BJ (cell line): ENCODE measurements around the gene ROR1. TPM values are rescaled to one million over a fixed set of nuclear protein-coding genes. Genes with fewer than 3 reads are reported as not detected.

Experiments used
- CTCF ChIA-PET: fragments of 350-600 bp; formaldehyde crosslinking; extraction: SDS; loops from one replicate; lab custom pipeline; 2021; ENCODE audit warnings: antibody characterized with exemption, inconsistent platforms; lab: Yijun Ruan, JAX
- POLR2A ChIA-PET: fragments of 300-600 bp; sonication (Branson Sonifier 250); formaldehyde crosslinking; extraction: SDS; loops from one replicate; lab custom pipeline; 2021; ENCODE audit warnings: antibody characterized with exemption; lab: Charles Lee
- DNase-seq: peaks from one replicate; pipeline ENCODE4 v3.0.0-alpha.2; 2011; ENCODE audit warnings: low read depth
- H3K27me3 ChIP-seq: 2 replicates; pipeline ENCODE4 v1.6.0; 2011; ENCODE audit warnings: low read length; ENCODE audit not compliant: control insufficient read depth, insufficient read depth
- H3K36me3 ChIP-seq: 2 replicates; pipeline ENCODE4 v1.5.1; 2011; ENCODE audit warnings: low read length; ENCODE audit not compliant: control insufficient read depth, insufficient read depth
- H3K4me3 ChIP-seq: 2 replicates; pipeline ENCODE4 v1.5.1; 2011; ENCODE audit warnings: low read depth, mild to moderate bottlenecking, control low read depth, low read length
- polyA plus RNA-seq: library from polyadenylated mRNA; depleted of rRNA; stranded (reverse); fragments of >200 nt; gene quantifications from 2 replicates; pipeline ENCODE4 v1.2.3, GENCODE V29; 2011
- TF ChIP-seq, protein P1 (sequence below): IDR thresholded peaks from 2 replicates; pipeline ENCODE4 v1.5.1; 2011; ENCODE audit warnings: low read depth, mild to moderate bottlenecking, control low read depth, inconsistent platforms, low read length, moderate library complexity; ENCODE audit not compliant: insufficient read depth

Gene ROR1
- polyA plus RNA-seq, 1 experiment: 4.6 TPM

DNA sequence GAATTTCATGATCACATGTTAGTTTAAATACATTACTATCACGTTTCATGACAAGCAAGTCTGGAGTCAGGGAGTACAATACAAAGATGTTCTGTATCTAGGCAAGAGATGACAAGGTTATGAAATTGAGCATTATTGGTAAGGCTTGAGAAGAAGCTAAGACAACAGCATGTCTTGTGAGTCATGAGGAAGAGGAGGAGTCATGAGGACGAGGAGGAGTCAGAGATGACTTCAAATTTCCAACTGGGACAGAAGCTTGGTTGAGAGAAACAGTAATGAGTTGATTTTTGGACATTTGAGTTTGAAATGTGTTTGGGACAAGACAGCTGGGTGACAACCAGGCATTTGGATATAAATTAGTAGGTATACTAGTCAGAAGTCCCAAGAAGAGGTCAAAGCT lies 425.3 kb downstream of the ROR1 start:
- POLR2A ChIA-PET: no interaction called here
- Histone ChIP-seq H3K4me3 (no peak overlapping the region), H3K27me3 (no peaks in the 10 kb centered on the region), H3K36me3 (no peaks in the 10 kb centered on the region)
- TF ChIP-seq, protein P1, sequence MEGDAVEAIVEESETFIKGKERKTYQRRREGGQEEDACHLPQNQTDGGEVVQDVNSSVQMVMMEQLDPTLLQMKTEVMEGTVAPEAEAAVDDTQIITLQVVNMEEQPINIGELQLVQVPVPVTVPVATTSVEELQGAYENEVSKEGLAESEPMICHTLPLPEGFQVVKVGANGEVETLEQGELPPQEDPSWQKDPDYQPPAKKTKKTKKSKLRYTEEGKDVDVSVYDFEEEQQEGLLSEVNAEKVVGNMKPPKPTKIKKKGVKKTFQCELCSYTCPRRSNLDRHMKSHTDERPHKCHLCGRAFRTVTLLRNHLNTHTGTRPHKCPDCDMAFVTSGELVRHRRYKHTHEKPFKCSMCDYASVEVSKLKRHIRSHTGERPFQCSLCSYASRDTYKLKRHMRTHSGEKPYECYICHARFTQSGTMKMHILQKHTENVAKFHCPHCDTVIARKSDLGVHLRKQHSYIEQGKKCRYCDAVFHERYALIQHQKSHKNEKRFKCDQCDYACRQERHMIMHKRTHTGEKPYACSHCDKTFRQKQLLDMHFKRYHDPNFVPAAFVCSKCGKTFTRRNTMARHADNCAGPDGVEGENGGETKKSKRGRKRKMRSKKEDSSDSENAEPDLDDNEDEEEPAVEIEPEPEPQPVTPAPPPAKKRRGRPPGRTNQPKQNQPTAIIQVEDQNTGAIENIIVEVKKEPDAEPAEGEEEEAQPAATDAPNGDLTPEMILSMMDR: no peak
- no peak for DNase-seq
- CTCF ChIA-PET: no interaction called here

DNA sequence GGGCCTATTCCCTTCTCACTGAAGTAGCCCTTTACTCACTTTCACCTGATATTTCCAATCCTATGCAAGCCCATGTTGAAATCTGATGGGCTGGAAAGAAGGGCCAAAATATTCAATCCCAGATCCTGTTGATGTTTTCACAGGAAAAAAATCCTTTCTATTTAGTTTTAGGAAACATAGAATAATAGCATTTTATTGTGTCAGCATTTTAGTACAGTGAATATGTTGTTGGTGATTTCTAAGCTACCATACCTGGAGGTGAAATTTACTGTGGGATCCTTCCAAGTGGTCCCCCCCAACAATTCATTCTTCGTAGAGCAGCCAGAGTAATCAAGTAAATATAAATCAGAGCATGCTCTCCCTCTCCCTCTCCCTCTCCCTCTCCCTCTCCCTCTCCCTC lies 426.2 kb downstream of the ROR1 start:
- Histone ChIP-seq H3K36me3 (no peaks in the 10 kb centered on the region), H3K4me3 (no peak overlapping the region), H3K27me3 (no peaks in the 10 kb centered on the region)
- ChIA-PET POLR2A (no interaction called here), CTCF (no interaction called here)
- DNase-seq: no peak
- TF ChIP-seq, protein P1: no peak

- TF ChIP-seq, protein P1: no peak
Observed at GRCh38 chr1:64203420-64203819, 429.6 kb downstream of the ROR1 start, which contains the start of gene UBE2U. Gene UBE2U (plus strand): TSS chr1:64203623. CDS start chr1:64204051, 428 bp downstream.

DNA sequence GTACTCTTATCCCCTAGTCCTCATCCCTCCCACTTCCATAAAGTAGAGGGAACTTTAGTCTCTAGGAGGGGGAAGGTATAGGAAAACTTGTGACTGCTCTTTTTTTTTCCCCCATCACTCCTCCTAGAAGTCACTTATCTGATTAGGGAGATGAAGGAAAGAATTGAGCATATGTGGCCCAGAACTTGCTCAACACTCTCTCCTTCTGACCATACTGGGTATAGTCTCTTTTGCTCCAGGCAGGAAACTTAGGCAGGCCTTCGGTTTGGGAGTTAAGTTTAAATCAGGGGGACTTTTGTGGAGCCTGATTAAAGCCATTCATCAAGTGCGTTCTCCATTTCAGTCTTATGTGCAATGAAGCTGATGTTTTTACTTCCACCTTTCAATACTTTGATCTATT lies 435.4 kb downstream of the ROR1 start:
- Histone ChIP-seq H3K36me3 (no peaks in the 10 kb centered on the region), H3K27me3 (no peaks in the 10 kb centered on the region), H3K4me3 (no peak overlapping the region)
- ChIA-PET CTCF (no interaction called here), POLR2A (no interaction called here)
- TF ChIP-seq, protein P1: no peak
- no peak for DNase-seq

More at GRCh38 chr1:64203420-64203819, 429.6 kb downstream of the ROR1 start, which contains the start of gene UBE2U:
- Histone ChIP-seq H3K36me3 (no peaks in the 10 kb centered on the region), H3K27me3 (no peaks in the 10 kb centered on the region), H3K4me3 (no peak within 1 kb of the TSS)
- ChIA-PET POLR2A (no interaction called here), CTCF (no interaction called here)
- no peak for DNase-seq

DNA sequence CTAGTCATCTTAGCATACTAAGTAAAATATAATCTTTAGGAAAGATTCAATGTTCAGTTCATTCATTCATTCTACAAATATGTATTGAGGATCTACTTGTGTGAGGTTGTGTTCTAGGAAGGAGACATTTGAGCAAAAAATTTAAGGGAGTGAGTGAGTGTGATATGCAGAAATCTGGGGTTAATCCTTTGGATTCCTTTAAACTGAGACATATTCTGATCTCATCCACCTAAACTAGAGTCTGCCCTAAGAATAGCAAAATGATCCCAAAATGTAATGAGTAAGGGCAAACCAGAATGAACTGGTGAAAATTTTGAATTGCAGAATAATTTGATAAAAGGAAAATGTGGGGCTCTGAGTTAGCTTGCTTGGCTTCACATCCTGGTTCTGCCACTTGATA lies 438.2 kb downstream of the ROR1 start:
- TF ChIP-seq, protein P1: no peak
- no peak overlapping the region for H3K4me3 ChIP-seq
- peak; percentile 53 for DNase-seq
- POLR2A ChIA-PET: no interaction called here
- no peaks in the 10 kb centered on the region for H3K27me3 ChIP-seq
- no peaks in the 10 kb centered on the region for H3K36me3 ChIP-seq
- CTCF ChIA-PET: interaction anchor here (1.0 kb wide), 1 partner anchor 13 kb away, joined by 3 read pairs; no protein-coding TSS in a partner anchor
